ENCODE data around the gene TMC2.

DNA sequence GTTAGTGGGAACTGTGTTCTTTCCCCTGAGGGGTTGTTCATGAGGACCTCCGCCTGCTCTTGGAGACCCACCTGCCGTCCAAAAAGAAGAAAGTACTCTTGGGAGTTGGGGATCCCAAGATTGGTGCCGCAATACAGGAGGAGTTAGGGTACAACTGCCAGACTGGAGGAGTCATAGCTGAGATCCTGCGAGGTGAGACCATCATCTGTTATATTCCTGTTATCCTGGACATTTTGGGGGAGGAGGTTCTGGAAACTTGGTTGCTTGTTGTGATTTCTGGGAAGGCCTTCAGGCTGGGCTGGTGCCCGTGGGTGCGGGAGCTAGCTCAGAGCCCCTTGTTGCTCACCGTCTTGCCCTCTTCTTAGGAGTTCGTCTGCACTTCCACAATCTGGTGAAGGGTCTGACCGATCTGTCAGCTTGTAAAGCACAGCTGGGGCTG is 118.0 kb downstream of the TMC2 start:
- TF ChIP-seq POLR2AphosphoS5 (IDR thresholded peaks at IDR 0.05; ENCODE audit: low read depth, low read length) = no peak
- TF ChIP-seq TAF1 (IDR thresholded peaks at IDR 0.05; ENCODE audit: borderline replicate concordance, insufficient read depth, low read length) = no peak
- TF ChIP-seq, protein P1, sequence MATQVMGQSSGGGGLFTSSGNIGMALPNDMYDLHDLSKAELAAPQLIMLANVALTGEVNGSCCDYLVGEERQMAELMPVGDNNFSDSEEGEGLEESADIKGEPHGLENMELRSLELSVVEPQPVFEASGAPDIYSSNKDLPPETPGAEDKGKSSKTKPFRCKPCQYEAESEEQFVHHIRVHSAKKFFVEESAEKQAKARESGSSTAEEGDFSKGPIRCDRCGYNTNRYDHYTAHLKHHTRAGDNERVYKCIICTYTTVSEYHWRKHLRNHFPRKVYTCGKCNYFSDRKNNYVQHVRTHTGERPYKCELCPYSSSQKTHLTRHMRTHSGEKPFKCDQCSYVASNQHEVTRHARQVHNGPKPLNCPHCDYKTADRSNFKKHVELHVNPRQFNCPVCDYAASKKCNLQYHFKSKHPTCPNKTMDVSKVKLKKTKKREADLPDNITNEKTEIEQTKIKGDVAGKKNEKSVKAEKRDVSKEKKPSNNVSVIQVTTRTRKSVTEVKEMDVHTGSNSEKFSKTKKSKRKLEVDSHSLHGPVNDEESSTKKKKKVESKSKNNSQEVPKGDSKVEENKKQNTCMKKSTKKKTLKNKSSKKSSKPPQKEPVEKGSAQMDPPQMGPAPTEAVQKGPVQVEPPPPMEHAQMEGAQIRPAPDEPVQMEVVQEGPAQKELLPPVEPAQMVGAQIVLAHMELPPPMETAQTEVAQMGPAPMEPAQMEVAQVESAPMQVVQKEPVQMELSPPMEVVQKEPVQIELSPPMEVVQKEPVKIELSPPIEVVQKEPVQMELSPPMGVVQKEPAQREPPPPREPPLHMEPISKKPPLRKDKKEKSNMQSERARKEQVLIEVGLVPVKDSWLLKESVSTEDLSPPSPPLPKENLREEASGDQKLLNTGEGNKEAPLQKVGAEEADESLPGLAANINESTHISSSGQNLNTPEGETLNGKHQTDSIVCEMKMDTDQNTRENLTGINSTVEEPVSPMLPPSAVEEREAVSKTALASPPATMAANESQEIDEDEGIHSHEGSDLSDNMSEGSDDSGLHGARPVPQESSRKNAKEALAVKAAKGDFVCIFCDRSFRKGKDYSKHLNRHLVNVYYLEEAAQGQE (IDR thresholded peaks at IDR 0.05; ENCODE audit: insufficient read depth in 1 of 2, low read depth in 2 of 2, low read length in 2 of 2) = no peak

All from PFSK-1 (cell line).